Right forelimb (tissue), 1 donor: ENCODE results near the gene AKAP12.

Experiments
- DNase-seq: peaks from one replicate; pipeline ENCODE4 v3.0.0-alpha.2; 2018

Gene AKAP12

GRCh38 chr6:151284012-151284411 lies 44.2 kb downstream of the AKAP12 start:
- no peak for DNase-seq

- DNase-seq = no peak
Measured at GRCh38 chr6:151284548-151285017, 44.8 kb downstream of the AKAP12 start.

GRCh38 chr6:151285122-151285521 lies 45.4 kb downstream of the AKAP12 start:
- no peak for DNase-seq

- DNase-seq = peak; percentile 50
Measured at GRCh38 chr6:151286214-151286613, 46.4 kb downstream of the AKAP12 start.

- no peak for DNase-seq
Measured at GRCh38 chr6:151288712-151289398, 49.1 kb downstream of the AKAP12 start.

- no peak for DNase-seq
Measured at GRCh38 chr6:151289399-151290007, 49.7 kb downstream of the AKAP12 start.

GRCh38 chr6:151290877-151291721 lies 51.3 kb downstream of the AKAP12 start:
- no peak for DNase-seq

- no peak for DNase-seq
Measured at GRCh38 chr6:151291722-151292059, 51.9 kb downstream of the AKAP12 start.

GRCh38 chr6:151292974-151293687 lies 53.4 kb downstream of the AKAP12 start:
- no peak for DNase-seq

- no peak for DNase-seq
Measured at GRCh38 chr6:151293688-151294016, 53.9 kb downstream of the AKAP12 start.

GRCh38 chr6:151294561-151295101 lies 54.9 kb downstream of the AKAP12 start:
- DNase-seq = no peak

- DNase-seq = no peak
Measured at GRCh38 chr6:151297886-151298285, 58.1 kb downstream of the AKAP12 start.

- DNase-seq = no peak
Measured at GRCh38 chr6:151299011-151299410, 59.2 kb downstream of the AKAP12 start.

- no peak for DNase-seq
Measured at GRCh38 chr6:151300267-151300991, 60.7 kb downstream of the AKAP12 start.

- DNase-seq = no peak
Measured at GRCh38 chr6:151301547-151301946, 61.8 kb downstream of the AKAP12 start.

- no peak for DNase-seq
Measured at GRCh38 chr6:151303231-151303630, 63.5 kb downstream of the AKAP12 start.

- no peak for DNase-seq
Measured at GRCh38 chr6:151306269-151306783, 66.6 kb downstream of the AKAP12 start.

- DNase-seq = no peak
Measured at GRCh38 chr6:151307501-151307900, 67.7 kb downstream of the AKAP12 start.

- no peak for DNase-seq
Measured at GRCh38 chr6:151309619-151310018, 69.9 kb downstream of the AKAP12 start.

- no peak for DNase-seq
Measured at GRCh38 chr6:151310279-151310678, 70.5 kb downstream of the AKAP12 start.

- DNase-seq = no peak
Measured at GRCh38 chr6:151310852-151311767, 71.3 kb downstream of the AKAP12 start.
